WTC11 (cell line): ENCODE data around the gene PLBD2.

ENCODE experiments used
- AFF4 ChIP-seq: sonication (generic); formaldehyde crosslinking; IDR thresholded peaks from 2 replicates; pipeline ENCODE4 v1.8.1; 2023; ENCODE audit warnings: mild to moderate bottlenecking, missing genetic modification reagents, borderline replicate concordance
- CTCF ChIP-seq: fragments of 200-600 bp; IDR thresholded peaks from 2 replicates; pipeline ENCODE4 v1.8.0; 2022; ENCODE audit warnings: antibody characterized with exemption
- NFYB ChIP-seq: sonication (generic); formaldehyde crosslinking; conservative IDR thresholded peaks from 2 replicates; pipeline ENCODE4 v1.8.0; 2022; ENCODE audit warnings: low read depth, missing genetic modification reagents

GRCh38 chr12:113420996-113421595 is 62.7 kb downstream of the PLBD2 start:
- TF ChIP-seq CTCF, result no peak
- TF ChIP-seq NFYB, result no peak
- TF ChIP-seq AFF4 (CRISPR knock-in tag), result no peak
